GM19455 (cell line): Measurements from ENCODE around the gene SORBS1.

Experiments
- ATAC-seq: cut with Tn5 transposase; IDR thresholded peaks from one replicate; pipeline ENCODE4 v1.9.1; 2021; ENCODE audit not compliant: unreplicated experiment

SORBS1 gene

DNA sequence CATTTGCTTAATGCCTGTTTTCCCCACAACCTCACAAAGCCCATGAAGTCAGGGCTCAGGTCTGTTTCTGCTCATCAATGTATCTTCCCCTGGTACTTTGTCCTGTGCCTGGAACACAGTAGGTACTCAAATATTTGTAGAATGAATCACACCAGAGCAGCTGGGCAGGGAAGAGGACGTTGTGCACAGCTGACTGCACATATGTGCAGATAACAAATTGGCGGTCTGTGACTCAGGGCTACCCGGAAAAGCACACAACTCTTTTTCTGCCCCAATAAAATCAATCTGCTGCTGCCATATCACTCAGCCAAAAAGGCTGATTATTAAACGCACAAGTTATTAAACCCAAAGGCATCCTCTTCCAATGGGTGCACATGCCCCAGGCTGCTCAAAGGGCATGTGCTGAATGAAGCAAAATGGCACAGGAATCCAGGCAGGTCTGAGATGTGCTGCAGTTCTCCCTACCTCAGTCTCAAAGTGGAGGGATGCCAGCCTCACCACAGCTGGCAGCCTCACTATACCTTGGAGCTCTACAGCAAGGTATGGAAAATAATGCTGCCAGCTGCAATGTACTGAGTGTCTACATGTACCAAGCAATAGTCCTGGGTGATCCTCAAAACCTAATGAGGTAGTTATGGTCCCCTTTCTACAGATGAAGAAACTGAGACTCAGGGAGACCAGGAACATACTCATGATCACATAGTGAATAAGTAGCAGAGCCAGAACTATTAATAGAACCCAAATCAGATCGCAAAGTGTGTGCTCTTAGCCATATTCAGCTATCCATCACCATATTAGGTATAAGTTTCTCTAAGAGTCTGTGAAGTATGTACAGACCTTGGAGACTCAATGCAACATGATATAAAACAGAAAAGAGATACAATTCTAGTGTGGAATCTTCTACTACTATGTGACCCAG lies 43.4 kb downstream of the SORBS1 start:
- ATAC-seq = no peak

DNA sequence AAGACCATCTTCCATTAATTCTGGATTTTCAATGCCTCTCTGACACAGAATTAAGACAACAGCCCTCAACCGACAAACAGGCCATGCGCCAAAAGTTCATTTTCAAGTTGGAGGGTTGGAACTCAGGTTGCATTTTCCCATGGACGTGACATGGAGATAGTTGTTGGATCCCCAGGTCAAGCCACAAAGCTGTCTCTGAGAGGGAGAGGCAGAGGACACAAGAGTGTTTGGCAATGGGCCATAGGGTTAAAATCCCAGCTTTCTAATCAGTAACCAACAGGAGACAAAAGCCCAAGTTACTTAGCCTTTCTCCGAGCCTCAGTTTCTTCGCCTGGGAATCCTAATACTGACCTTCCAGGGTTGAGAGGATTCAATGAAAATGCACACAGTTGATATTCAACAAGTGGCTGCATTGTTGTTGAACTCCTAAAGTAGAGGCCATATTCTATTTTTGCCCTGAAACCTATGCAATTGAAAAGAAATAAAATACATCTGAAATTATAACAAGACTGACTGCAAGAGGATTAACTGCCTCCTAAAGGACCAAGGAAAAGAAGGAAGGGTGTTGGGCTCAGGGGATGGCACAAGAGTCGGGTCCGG lies 44.3 kb downstream of the SORBS1 start:
- ATAC-seq = no peak

DNA sequence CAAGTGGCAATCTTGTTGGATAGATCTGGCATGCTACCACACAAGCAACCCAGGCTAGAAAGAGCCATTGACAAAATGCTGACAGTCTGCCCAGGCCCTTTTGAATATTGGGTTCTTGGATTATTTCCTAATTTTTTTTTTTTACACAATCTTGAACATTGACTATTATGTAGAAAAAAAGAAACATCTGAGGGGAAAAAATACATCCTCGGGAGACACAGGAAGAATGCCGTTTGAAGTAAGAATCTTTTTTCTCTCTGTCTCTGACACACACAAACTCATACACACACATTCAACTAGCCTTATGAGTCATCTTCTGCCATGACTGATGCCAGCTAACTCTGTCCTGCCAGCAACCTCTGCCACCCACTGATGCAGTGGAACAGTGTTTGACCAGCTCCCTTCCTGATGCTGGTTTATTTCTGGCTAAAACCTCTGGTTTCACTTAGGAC lies 47.2 kb downstream of the SORBS1 start:
- no peak for ATAC-seq

DNA sequence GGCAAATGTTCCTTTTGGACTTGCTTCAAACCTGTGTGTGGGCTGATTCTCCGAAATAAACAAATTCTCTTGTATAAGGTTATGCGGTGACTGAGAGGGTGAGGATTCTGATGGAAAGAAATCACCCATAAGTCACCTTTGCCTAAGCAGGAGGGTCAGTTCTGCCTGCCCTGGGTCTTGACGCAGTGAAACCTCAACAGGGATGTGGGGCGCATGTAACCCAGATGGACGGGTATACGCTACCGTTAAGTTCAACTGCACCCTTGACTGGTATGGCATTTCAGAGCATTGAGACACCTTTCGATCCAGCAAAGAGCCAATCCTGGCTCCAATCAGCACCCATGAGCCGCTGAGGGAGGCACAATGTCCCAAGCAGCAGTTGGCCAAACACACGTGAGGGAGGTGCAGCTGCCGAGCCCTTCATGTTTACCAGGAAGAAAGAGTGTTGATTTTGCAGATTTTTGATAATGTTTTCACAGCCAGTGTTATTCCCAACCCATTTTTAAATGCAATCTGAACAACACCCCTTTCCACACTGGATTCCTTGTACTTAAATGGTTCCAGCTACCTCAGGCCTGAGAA lies 48.1 kb downstream of the SORBS1 start:
- ATAC-seq = no peak

DNA sequence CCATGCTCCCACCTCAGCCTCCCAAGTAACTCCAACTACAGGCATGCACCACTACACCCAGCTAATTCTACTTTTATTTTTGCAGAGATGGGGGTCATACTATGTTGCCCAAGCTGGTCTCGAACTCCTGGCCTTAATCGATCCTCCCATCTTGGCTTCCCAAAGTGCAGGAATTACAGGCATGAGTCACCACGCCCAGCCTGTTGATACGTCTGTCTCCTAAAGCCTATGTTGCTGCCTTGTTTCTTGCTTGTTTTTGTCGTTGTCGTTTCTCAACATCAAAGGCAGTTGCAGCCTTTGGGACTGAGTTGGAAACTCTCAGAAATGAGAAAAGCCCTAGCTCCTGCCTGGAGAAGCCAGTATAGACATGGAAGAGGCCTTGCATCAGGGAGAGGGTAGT lies 49.9 kb downstream of the SORBS1 start:
- ATAC-seq = no peak

DNA sequence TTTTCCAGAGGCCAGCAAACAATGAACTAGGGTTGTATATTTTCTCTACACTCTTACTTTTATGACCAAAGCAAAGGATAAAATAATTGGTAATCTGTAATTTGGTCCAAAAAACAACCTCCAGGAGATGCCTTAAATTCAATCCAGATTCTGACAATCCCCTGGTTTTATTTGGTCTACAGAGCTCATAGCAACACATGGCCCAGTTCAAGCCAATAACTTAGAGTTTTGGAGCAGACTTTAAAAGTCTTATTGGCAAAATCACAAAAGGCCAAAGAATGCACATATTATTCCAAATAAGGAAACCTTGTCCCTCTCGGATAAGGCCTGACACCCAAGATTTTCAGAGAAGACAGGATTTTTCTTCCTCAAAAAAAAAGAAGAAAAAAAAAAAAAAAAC lies 51.9 kb downstream of the SORBS1 start:
- ATAC-seq = no peak

DNA sequence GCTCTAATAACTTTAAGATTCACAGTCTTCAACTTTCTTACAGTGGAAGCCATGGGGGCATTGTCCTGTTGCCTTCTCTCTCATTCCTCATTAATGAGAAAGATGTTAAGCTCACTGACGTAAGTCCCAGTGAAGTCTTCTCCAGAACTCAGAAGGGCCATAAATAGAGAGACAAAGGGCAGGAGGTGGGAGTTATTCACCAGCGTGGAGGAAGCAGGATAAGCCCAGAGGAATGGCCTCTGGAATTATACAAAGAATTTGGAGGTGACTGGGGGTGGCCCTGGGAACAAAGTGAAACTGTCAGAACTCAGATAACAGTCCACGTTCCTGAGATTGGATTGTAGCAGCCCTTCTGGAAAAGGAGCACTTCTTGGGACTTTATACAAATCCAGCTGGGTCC lies 52.4 kb downstream of the SORBS1 start:
- no peak for ATAC-seq

DNA sequence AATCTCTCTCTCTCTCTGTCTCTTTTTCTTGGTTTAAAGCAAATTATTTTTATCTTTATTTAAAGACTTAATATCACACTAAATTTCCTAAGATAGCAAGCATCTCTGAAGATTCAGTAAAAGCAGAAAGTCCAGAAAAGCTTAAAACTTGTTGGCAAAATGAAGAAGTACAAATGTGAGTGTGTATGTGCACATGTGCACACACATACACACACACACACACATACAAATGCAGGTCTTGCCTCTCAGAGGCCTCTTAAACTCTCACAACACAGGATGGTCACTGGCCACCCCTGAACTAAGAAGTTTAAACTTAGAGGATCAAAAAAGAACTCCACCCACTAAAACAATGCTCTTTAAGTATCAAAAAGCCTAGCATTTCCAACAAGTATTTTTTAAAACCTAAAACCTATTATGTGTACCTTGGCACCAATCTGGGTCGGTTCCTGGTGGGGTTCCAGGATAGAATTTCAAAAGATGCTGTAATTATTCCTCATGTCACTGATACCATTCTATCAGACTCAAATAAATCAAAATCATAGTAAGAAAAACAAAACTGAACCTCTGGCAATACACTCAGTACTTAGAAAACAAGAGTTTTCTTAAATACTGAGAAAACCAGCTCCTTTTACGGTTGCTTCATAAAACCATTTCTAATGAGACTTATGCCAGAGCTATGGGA lies 55.0 kb downstream of the SORBS1 start:
- ATAC-seq = no peak

DNA sequence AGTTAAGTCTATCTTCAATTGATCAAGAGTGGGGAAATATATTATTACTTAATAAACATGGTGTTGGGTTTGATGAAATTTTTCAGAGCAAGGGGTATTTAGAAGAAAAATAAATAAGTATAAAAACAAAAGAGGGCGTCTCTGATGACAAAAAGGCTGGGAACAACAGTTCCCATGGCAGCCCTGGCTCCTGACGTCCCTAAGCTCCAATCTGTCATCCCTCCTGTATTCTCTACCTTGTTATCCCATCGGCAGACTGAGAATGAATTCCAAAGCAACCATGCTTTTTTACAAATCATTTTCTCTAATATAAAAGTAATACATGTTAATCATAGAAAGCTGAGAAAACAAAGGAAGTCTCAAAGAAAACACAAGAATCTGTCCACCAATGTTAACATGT lies 55.5 kb downstream of the SORBS1 start:
- ATAC-seq = no peak

DNA sequence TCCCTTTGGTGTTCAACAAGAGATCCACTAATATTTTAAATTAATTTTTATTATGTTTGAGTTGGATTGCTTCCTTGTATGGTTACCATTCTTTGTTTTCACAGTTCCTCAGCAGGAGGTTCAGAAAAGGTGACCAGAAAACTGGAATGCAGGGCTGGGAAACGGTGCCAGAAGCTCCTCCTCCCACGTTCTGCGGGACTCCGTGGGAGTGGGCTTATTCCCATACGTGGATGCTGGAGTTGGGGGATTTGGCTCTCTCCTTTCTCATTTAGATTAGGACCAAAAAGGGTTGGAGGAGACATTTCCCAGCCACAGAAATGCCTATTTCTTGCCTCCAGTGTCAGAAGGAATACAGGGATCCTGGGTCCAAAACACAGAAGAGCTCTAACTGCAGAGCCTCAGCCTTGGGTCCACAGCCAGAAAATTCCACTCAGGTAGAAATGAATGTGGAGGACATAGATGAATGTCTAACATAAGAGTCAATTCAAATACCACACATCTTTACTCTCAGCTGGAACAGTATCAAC lies 56.0 kb downstream of the SORBS1 start:
- ATAC-seq = no peak

DNA sequence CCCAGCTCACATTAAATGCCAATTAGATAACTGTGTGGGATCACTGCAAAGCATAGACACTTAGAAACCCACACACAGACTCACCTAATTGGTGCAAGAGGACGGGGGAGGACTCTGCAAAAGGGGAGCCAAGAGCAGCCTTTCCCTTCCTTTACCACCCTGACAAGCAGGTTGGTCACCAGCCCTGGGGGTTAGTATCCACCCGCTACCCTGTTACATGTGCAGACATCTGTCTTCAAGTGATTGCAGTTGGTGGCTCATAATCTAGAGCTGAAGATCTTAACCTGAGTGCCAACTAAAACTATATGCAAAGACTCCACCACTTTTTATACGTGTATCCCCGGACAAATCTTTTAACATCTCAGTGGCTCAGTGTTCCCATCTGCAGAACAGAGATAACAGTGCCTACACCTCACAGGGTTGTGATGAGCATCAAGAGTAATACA lies 56.9 kb downstream of the SORBS1 start:
- ATAC-seq = no peak

DNA sequence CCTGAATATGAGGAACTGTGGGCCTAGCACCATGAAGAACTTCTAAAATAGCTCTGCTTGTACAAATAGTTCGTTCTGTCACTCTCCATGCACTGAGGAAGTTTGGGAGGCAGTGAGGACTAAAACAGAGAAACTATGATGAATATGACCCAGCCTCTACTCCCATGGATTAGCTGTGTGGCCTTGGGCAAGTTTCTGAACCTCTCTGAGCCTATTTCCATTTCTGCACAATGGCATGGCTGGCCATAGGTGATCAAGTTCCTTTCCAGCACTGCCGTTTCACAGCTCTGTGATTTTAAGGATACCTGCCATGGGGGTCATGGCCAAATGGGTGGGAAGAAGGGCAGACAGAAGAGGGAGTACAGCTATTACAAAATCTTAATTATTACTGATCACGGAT lies 57.6 kb downstream of the SORBS1 start:
- ATAC-seq = no peak

DNA sequence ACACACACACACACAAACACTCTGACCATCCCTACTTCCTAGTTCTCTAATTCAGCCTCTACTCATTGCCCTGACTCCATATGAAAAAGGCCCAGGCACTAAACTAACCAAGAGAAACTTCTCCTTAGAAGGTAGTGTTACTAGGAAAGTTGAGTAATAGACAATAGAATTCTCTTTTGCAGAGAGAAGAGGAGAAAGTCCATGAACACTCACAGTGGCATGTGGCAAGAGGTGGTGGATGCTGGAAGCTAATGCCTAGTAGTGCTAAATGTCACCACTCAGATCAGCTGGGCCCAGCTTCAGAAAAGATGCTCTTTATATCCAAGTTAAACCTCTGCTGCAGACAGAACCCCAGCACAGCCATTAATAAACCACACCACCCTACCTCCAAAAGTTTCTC lies 58.2 kb downstream of the SORBS1 start:
- no peak for ATAC-seq

DNA sequence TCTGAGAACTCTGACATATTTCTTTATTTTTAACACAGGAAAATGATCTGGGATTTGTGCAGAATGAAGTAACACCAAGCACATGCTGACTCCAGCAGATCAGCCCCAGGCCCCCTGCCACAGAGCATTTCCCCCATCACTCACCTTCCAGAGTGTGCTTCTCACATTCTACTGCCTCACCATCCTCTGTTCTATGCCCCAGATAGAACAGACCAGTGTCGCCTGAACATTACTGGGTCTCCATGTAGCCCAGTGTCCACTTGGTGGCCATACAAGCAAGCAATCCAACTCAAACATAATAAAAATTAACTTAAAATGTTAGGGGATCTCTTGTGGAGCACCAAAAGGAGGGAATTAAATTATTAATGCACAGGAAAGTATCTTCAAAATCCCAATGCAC lies 58.8 kb downstream of the SORBS1 start:
- ATAC-seq = no peak

DNA sequence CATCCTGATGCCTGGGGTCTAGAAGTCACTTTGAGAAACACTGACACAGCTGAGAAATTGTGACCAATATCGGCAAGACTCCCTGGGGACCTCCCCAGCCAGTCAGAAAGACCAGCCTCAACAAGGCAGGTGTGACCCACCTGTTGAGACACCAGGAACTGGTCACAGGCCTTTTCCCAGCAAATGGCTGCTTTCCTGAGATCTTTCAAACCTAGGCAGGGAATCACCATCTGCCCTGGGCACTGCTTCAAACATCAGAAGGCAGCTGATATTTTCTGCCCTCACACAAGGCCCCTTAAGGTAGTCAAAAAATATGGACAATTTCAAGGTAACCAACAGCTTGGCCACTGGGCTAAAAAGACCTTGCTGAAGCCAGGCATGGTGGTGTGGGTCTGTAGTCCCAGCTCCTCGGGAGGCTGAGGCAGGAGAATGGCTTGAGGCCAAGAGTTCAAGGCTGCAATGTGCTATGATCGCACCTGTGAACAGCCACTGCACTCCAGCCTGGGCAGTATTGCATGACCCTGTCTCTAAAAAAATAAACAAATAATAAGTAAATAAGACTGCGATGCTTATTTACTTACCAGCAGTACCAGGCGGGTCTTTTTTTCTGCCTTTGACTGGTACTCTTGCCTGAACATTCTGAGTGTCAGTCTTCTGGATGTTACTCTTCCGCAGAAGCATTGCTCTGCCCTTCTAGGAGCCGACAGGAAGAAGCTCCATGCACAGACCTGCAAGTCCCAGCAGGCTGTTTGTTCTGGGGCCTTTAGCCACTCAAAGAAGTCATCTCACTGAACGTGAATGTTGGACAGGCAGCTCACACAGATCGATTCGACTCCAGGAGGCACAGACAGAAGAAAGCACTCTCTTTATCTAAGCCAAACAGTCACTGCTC lies 59.7 kb downstream of the SORBS1 start:
- no peak for ATAC-seq

DNA sequence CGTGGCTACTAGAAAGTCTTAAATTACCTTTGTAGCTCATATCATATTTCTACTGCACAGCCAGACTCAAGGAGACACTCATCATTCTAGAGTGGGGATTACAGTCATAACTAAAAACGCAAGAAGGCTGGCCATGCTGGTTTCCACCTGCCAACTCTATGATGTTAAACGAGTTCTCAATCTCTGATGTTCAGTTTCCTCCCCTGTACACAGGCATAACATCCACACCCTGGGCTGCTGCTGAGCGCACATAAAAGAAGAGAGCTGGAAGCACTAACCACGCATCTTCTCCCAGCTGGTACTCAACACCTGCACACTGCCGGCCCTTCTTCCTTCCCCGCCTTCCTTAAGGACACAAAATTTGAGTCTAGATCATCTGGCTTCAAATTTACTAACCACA lies 60.5 kb downstream of the SORBS1 start:
- no peak for ATAC-seq

DNA sequence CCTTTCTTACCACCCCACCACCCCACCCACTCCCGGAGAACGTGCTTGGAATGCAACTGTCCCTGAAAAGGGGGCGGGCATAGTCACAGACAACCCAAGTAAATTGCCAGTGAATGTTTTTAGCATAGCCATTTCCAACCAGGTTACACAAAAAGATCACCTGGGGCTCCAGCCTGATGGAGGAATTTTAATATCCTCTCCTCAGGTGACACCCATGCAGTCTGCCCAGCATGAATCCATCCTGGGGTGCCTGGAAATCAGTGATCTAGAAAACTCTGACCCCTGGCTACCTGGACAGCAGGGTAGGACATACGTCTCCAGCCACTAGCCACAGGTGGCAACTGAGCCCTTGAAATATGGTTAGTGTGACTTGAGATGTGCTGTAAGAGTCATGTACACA lies 61.1 kb downstream of the SORBS1 start:
- ATAC-seq = no peak

DNA sequence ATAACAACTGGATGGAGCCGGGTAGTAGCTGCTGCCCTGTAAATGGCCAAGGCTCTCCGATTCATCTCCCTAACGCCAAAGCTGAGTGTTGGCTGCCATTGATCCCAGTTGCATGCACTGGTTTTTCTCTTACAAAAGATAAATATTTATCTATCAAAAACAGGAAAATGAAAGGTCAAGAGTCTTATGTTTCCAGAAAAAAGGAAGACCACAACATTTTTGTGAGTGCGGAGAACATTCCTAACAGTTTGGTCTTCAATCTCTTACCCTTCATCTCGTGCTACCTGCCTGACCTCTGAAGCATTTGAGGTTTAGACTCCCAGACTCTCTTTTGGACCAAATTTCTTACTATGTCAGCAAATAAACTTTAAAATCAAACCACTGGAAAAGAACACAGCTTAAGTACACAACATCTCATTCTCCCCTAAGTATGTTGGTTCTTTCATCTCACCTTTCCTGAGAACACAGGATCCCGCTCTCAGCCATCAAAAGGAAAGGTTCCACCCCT lies 61.6 kb downstream of the SORBS1 start:
- no peak for ATAC-seq

DNA sequence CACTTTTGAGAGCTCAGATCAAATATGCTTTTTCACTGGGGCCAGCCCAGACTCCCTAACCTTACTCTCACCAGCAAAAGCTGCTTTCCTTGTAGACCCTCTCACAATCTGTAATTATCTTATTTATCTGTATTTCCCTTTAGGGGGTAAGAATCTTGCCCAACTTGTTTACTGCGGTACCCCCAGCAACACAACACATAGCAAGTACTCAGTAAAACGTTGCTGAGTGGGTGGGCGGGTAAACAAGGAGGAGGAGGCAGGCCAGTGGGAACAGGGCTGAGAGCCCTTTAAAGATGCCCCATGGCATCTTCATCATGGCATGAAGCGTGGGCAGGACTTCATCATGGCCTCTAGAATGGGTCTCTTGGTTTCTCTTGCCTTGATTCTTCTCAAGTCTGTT lies 64.2 kb downstream of the SORBS1 start:
- ATAC-seq = no peak

DNA sequence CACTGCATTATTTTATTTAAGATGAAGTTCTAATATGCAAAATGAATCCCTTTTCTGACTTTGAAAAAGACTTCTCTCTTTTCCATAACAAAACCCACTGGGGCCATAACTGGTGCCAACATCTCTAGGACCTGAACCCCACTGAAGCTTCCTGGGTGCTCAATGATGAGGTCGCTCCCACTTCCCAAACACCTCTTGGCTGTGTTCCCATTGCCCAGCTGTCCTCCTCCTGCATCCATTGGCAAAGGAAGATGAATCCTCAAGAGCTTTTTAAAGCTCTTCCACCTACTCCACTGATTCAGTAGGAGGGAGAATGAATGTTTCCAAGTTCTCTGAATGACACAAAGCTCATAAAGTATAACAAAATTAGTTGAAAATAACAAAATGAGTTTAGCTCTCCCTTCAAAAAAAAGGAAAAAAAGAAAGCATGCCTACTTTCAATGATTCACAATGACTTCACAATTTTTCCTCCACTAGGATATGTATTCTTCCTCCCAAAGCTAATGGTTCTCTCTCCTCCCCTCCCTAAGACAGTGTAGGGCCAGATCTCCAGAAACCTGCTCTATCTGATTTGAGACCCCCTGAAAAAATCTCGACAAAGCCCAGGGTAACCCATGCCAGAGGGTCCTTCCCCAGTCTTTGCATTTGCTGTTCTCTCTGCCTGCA lies 64.8 kb downstream of the SORBS1 start:
- ATAC-seq = no peak
